Fibroblast of lung (primary cell): ENCODE data around the gene SNX2. TPM values are rescaled to one million over a fixed set of nuclear protein-coding genes. Genes with fewer than 3 reads are reported as not detected.

Source experiments
- DNase-seq, 2 donors: peaks; one replicate each; pipeline versions ENCODE4 v3.0.0 to v3.0.0-alpha.2; 2010; ENCODE audit warnings: low read depth in 2 of 2
- H2AFZ ChIP-seq: 2 replicates; pipeline ENCODE4 v1.5.1; 2012; ENCODE audit warnings: low read length, control low read depth, inconsistent platforms
- H3K27ac ChIP-seq: 2 replicates; pipeline ENCODE4 v1.5.1; 2011; ENCODE audit warnings: low read length, control low read depth; ENCODE audit not compliant: insufficient read depth
- H3K27me3 ChIP-seq: 2 replicates; pipeline ENCODE4 v1.5.1; 2011; ENCODE audit warnings: mild to moderate bottlenecking, low read length; ENCODE audit not compliant: control insufficient read depth, insufficient read depth
- H3K36me3 ChIP-seq: 2 replicates; pipeline ENCODE4 v1.5.1; 2011; ENCODE audit warnings: low read length; ENCODE audit not compliant: control insufficient read depth, insufficient read depth
- H3K4me1 ChIP-seq: 2 replicates; pipeline ENCODE4 v1.5.1; 2011; ENCODE audit warnings: low read length; ENCODE audit not compliant: control insufficient read depth, insufficient read depth; ENCODE audit errors: extremely low read depth
- H3K4me2 ChIP-seq: 2 replicates; pipeline ENCODE4 v1.5.1; 2011; ENCODE audit warnings: low read length, control low read depth; ENCODE audit not compliant: insufficient read depth; ENCODE audit errors: extremely low read depth
- H3K4me3 ChIP-seq, 4 experiments: fragments of 200-600 bp in 1 of 4; sonication (generic) in 1 of 4; replicated peaks in 1 of 4; 2 replicates each; pipeline ENCODE4 v1.5.1; 2011 to 2016; ENCODE audit warnings: low read length in 4 of 4, low read depth in 3 of 4, mild to moderate bottlenecking in 3 of 4, control low read depth in 2 of 4, inconsistent platforms in 1 of 4, mixed read lengths in 1 of 4; ENCODE audit not compliant: insufficient read depth in 1 of 4; ENCODE audit errors: control extremely low read depth in 1 of 4
- H3K79me2 ChIP-seq: 2 replicates; pipeline ENCODE4 v1.5.1; 2012; ENCODE audit warnings: mild to moderate bottlenecking, low read length, inconsistent platforms; ENCODE audit not compliant: control insufficient read depth, insufficient read depth
- H3K9ac ChIP-seq: 2 replicates; pipeline ENCODE4 v1.5.1; 2011; ENCODE audit warnings: mild to moderate bottlenecking, low read length, control low read depth; ENCODE audit not compliant: insufficient read depth
- H3K9me3 ChIP-seq: 2 replicates; pipeline ENCODE4 v1.5.1; 2012; ENCODE audit warnings: low read depth, low read length; ENCODE audit not compliant: control insufficient read depth, insufficient read depth
- H4K20me1 ChIP-seq: 2 replicates; pipeline ENCODE4 v1.5.1; 2011; ENCODE audit warnings: low read length; ENCODE audit not compliant: control insufficient read depth, insufficient read depth; ENCODE audit errors: extremely low read depth
- CTCF ChIP-seq, 2 donors: IDR thresholded peaks in 1 of 2; conservative IDR thresholded peaks in 1 of 2; 1 replicate in 1 of 2; 2 replicates in 1 of 2; pipeline ENCODE4 v1.5.1; 2011 to 2012; ENCODE audit warnings: low read length in 2 of 2, control low read depth in 1 of 2, inconsistent platforms in 1 of 2, low read depth in 1 of 2, mild to moderate bottlenecking in 1 of 2
- EZH2 ChIP-seq: IDR thresholded peaks from 2 replicates; pipeline ENCODE4 v1.5.1; 2012; ENCODE audit warnings: low read length, control low read depth, mild to moderate bottlenecking; ENCODE audit errors: missing control alignments
- polyA plus RNA-seq, 2 donors: library from polyadenylated mRNA; depleted of rRNA in 1 of 2; stranded (reverse) in 1 of 2; unstranded in 1 of 2; fragments of >200 nt; gene quantifications; 2 replicates each; pipeline ENCODE4 v1.2.1, GENCODE V29; 2011 to 2012; ENCODE audit warnings: missing spikeins in 1 of 2
- total RNA-seq: library from RNA; depleted of rRNA; stranded (reverse); fragments of >200 nt; gene quantifications from 2 replicates; pipeline ENCODE4 v1.2.1, GENCODE V29; 2014

Gene SNX2
- total and polyA plus RNA-seq, 2 donors (not counting 1 experiment from before 2014, with no cell fraction given), result 73.5 to 123 TPM

GRCh38 chr5:122816756-122817155 is 41.9 kb downstream of the SNX2 start:
- H3K27ac ChIP-seq, result no peak overlapping the region
- H3K79me2 ChIP-seq, result no peaks in the 10 kb centered on the region
- H2AFZ ChIP-seq, result no peak overlapping the region
- DNase-seq, result no peak
- H3K9me3 ChIP-seq, result no peaks in the 10 kb centered on the region
- H3K4me2 ChIP-seq, result no peak overlapping the region
- TF ChIP-seq EZH2, result no peak
- TF ChIP-seq CTCF (conservative IDR thresholded peaks at IDR 0.05 in 1 of 2, IDR thresholded peaks at IDR 0.05 in 1 of 2; ENCODE audit: low read depth in 1 of 2, low read length in 2 of 2), result no peak
- H3K27me3 ChIP-seq, result no peaks in the 10 kb centered on the region
- no peak overlapping the region for H3K9ac ChIP-seq
- no peak overlapping the region for H3K4me3 ChIP-seq
- H4K20me1 ChIP-seq, result no peaks in the 10 kb centered on the region
- no peaks in the 10 kb centered on the region for H3K36me3 ChIP-seq
- H3K4me1 ChIP-seq, result no peaks in the 10 kb centered on the region

GRCh38 chr5:122831984-122832383 is 57.1 kb downstream of the SNX2 start:
- Histone ChIP-seq H3K9ac (no peak overlapping the region), H3K36me3 (no peaks in the 10 kb centered on the region), H3K79me2 (no peaks in the 10 kb centered on the region), H2AFZ (no peak overlapping the region), H4K20me1 (no peaks in the 10 kb centered on the region), H3K4me3 (no peak overlapping the region), H3K4me1 (no peaks in the 10 kb centered on the region), H3K9me3 (no peaks in the 10 kb centered on the region), H3K27me3 (no peaks in the 10 kb centered on the region), H3K27ac (no peak overlapping the region), H3K4me2 (no peak overlapping the region)
- no peak for DNase-seq
- no peak for TF ChIP-seq EZH2
- TF ChIP-seq CTCF (conservative IDR thresholded peaks at IDR 0.05 in 1 of 2, IDR thresholded peaks at IDR 0.05 in 1 of 2; ENCODE audit: low read depth in 1 of 2, low read length in 2 of 2), result no peak

- no peak overlapping the region for H3K9ac ChIP-seq
- TF ChIP-seq EZH2 (no peak), CTCF (conservative IDR thresholded peaks at IDR 0.05 in 1 of 2, IDR thresholded peaks at IDR 0.05 in 1 of 2; ENCODE audit: low read depth in 1 of 2, low read length in 2 of 2) (peak in 1 of 2 donors; percentile 10)
- H3K4me1 ChIP-seq, result no peaks in the 10 kb centered on the region
- no peaks in the 10 kb centered on the region for H3K9me3 ChIP-seq
- H3K36me3 ChIP-seq, result no peaks in the 10 kb centered on the region
- H4K20me1 ChIP-seq, result no peaks in the 10 kb centered on the region
- H3K79me2 ChIP-seq, result no peaks in the 10 kb centered on the region
- H3K4me2 ChIP-seq, result no peak overlapping the region
- H2AFZ ChIP-seq, result no peak overlapping the region
- no peak overlapping the region for H3K27ac ChIP-seq
- no peak overlapping the region for H3K4me3 ChIP-seq
- no peaks in the 10 kb centered on the region for H3K27me3 ChIP-seq
- DNase-seq, result no peak
Observed at GRCh38 chr5:122835681-122836080, 60.8 kb downstream of the SNX2 start.
